ENCODE data around the gene MS4A4E.
"Not testable (repeated sequence)": the region's sequence is repeated elsewhere in the genome, so short reads cannot be mapped to it uniquely, and the experiment has no call there.

The MS4A4E gene

DNA sequence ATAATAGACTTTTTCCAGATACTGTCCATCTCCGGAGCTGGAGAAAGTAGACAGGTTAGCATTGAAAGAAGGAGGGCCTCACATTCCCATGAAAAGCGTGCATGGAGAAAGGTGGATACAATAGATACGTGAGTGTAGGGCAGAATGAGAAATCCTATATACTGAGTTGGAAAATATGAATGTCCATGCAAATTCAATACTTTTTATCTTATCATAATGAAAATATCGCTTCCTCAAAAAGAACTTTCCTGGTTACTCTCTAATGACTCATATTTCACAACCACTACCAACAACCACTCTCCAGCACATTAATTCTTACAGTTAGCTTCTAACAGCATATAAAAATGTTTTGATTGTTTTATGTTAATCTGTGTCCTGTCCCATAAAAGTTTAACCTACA, 38.0 kb downstream of the MS4A4E start:
- Mint-ChIP-seq H3K4me1 (ENCODE audit: low read depth) (no peaks in the 10 kb centered on the region), H3K27ac (no peak overlapping the region), H3K36me3 (ENCODE audit: low read depth) (no peaks in the 10 kb centered on the region), H3K27me3 (ENCODE audit: low read depth) (no peaks in the 10 kb centered on the region), H3K9me3 (peaks cover 3% of the 10 kb centered on the region), H3K4me3 (no peak overlapping the region)

DNA sequence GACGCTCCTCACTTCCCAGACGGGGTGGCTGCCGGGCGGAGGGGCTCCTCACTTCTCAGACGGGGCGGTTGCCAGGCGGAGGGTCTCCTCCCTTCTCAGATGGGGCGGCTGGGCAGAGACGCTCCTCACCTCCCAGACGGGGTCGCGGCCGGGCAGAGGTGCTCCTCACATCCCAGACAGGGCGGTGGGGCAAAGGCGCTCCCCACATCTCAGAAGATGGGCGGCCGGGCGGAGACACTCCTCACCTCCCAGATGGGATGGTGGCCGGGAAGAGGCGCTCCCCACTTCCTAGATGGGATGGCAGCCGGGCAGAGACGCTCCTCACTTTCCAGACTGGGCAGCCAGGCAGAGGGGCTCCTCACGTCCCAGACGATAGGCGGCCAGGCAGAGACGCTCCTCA, 41.6 kb downstream of the MS4A4E start:
- not testable (repeated sequence) for H3K4me1 Mint-ChIP-seq (ENCODE audit: low read depth); H3K4me3 Mint-ChIP-seq; H3K9me3 Mint-ChIP-seq; H3K27ac Mint-ChIP-seq; H3K36me3 Mint-ChIP-seq (ENCODE audit: low read depth); H3K27me3 Mint-ChIP-seq (ENCODE audit: low read depth)

DNA sequence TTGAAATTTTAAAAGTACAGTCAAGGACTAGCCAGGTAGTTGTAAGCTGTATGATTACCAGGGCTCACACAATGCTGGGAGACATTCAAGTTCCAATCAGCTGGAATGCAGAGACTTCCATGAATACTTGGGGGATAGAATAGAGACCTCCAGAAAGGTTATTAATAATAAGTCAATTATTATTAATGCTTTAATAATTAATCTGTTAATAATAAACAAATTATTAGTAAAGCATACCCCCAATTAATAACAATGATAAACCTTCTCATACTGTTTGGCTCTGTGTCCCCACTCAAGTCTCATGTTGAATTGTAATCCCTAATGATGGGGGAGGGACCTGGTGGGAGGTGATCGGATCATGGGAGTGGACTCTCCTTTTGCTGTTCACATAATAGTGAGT, 45.5 kb downstream of the MS4A4E start:
- Mint-ChIP-seq H3K36me3 (ENCODE audit: low read depth) (no peaks in the 10 kb centered on the region), H3K9me3 (peaks cover 7% of the 10 kb centered on the region), H3K4me3 (no peak overlapping the region), H3K27me3 (ENCODE audit: low read depth) (no peaks in the 10 kb centered on the region), H3K27ac (no peak overlapping the region), H3K4me1 (ENCODE audit: low read depth) (peaks cover 2% of the 10 kb centered on the region)

DNA sequence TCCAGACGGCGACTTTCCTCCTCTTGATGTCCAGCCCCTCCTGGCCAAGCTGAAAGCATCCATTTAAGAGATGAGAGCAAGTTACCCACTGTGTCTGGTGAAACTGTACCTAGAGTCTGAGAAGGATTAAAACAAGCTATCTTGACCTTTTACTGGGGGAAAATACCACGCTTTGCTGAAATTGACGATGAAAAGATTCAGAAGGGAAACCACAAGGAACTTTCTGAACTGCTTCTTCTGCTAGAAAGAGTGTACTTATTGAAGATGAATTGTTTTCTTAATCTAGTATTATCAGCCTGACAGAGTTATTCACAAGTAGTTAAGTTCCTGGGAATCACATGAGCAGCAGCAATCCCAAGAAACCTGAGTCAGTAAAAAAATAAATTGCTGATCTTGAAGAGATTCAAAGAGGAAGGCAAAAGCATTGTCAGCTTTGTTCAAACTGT, 47.0 kb downstream of the MS4A4E start:
- no peaks in the 10 kb centered on the region for H3K36me3 Mint-ChIP-seq (ENCODE audit: low read depth)
- no peak overlapping the region for H3K4me3 Mint-ChIP-seq
- H3K27me3 Mint-ChIP-seq (ENCODE audit: low read depth), result no peaks in the 10 kb centered on the region
- peaks cover 3% of the 10 kb centered on the region for H3K9me3 Mint-ChIP-seq
- peaks cover 2% of the 10 kb centered on the region for H3K4me1 Mint-ChIP-seq (ENCODE audit: low read depth)
- no peak overlapping the region for H3K27ac Mint-ChIP-seq

DNA sequence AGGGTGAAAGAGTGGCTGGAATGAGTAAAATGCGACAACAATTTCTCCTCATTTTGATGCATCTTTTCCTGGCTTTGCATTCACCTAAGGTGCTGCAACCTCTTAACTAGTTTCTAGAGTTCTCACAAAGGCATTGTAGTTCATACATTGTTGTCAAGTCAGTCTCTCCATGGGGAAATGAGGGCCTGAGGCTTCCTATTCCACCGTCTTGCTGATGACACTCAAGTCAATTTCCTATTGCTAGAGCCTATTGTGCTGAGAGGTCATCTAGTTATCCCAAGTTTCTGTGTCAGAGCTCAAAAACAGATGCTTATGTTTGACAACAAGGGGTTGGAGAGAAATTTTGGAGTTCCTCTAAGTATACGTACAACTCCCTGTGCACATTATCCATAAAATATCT, 48.4 kb downstream of the MS4A4E start:
- Mint-ChIP-seq H3K27ac (no peak overlapping the region), H3K27me3 (ENCODE audit: low read depth) (no peaks in the 10 kb centered on the region), H3K36me3 (ENCODE audit: low read depth) (no peaks in the 10 kb centered on the region), H3K9me3 (peaks cover 3% of the 10 kb centered on the region), H3K4me1 (ENCODE audit: low read depth) (peaks cover 2% of the 10 kb centered on the region), H3K4me3 (no peak overlapping the region)

DNA sequence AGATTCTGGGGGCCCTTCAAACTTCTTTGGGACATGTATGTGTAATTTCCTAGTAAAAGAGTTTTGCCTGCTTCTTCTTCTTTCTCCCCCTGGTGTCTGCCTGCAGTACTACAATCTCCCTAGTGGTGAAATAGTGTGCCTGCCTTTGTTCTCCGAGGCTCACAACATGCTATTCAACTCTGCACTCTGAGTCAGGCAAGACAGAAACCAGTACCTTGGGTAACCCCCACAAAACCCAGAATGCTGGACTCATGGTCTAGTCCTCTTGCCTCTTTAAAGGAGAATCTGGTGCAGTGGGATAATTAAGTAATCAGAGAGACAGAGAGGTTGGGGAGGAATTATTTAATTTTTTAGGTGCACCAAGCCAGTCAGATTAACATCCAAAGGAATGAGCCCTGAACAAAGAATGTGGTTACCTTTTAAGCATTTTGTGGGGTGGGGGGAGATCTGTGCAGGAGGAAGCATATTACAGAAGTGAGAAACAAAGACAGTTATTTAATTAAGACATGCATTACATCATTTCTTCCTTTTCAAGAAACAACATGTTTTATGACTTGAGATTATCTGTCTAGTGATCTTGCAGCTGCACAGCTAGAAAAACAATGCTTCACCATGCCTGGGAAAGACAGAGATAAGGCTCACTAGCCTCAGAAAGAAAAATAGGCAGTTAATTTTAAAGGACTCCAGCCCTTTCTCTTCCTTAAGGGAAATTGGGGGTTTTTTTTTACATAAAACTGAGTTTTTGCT, 49.1 kb downstream of the MS4A4E start:
- Mint-ChIP-seq H3K9me3 (peaks cover 3% of the 10 kb centered on the region), H3K27ac (no peak overlapping the region), H3K27me3 (ENCODE audit: low read depth) (no peaks in the 10 kb centered on the region), H3K4me1 (ENCODE audit: low read depth) (peaks cover 2% of the 10 kb centered on the region), H3K4me3 (no peak overlapping the region), H3K36me3 (ENCODE audit: low read depth) (no peaks in the 10 kb centered on the region)

DNA sequence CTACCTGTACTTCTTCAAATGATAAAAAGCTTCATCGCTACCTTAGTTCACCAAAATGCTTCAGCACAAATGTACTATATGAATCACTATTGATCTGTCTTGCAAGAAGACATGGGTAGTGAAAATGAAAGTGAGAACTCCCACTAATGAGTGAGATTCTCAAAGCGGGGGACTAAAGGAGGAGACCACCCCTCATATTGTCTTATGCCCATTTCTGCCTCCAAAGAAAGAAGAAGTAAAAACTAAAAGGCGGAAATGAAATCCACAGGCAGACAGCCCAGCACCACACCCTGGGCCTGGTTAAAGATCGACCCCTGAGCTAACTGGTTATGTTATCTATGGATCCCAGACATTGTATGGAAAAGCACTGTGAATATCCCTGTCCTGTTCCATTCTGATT, 50.4 kb downstream of the MS4A4E start:
- not testable (repeated sequence) for H3K4me1 Mint-ChIP-seq (ENCODE audit: low read depth); H3K27me3 Mint-ChIP-seq (ENCODE audit: low read depth); H3K9me3 Mint-ChIP-seq; H3K4me3 Mint-ChIP-seq; H3K27ac Mint-ChIP-seq; H3K36me3 Mint-ChIP-seq (ENCODE audit: low read depth)

DNA sequence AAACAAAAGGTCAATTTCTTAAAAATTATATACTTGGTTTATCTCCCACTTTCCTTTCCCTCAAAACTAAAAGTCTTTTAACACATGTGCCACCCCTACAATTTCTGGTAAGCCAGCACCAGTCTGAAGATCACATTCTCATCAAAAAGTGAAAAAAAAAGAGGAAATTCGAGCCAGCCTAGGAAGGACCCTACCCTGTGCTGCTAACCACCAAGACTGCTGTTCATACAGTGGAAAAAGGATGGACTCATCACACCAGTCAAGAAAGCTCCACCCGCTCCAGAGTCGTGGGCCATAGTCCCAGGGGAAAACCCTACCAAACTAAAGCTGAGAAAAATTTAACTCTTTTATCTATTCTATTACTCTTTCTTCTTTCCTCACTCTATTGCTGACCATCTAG, 54.5 kb downstream of the MS4A4E start:
- not testable (repeated sequence) for H3K4me3 Mint-ChIP-seq; H3K27ac Mint-ChIP-seq; H3K27me3 Mint-ChIP-seq (ENCODE audit: low read depth); H3K4me1 Mint-ChIP-seq (ENCODE audit: low read depth); H3K36me3 Mint-ChIP-seq (ENCODE audit: low read depth); H3K9me3 Mint-ChIP-seq

DNA sequence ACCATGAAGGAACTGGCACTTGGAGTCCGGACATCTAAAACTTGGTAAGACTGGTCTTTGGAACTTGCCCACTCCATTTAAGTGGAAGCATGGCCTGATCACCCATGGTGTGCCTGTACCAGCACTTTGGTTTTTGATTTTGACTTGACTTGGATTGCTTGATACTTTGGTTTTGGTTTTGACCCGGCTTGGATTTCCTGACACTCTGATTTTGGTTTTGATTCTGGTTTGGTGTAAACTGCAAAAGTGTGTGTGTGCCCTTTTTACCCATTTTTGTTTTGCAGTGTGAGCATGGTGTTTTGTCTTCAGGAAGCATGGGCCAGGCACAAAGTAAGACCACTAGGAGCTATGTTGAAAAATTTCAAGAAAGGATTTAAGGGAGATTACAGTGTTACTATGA, 56.8 kb downstream of the MS4A4E start:
- H3K4me3 Mint-ChIP-seq; H3K27ac Mint-ChIP-seq; H3K36me3 Mint-ChIP-seq (ENCODE audit: low read depth); H3K9me3 Mint-ChIP-seq; H3K4me1 Mint-ChIP-seq (ENCODE audit: low read depth); H3K27me3 Mint-ChIP-seq (ENCODE audit: low read depth): not testable (repeated sequence)

DNA sequence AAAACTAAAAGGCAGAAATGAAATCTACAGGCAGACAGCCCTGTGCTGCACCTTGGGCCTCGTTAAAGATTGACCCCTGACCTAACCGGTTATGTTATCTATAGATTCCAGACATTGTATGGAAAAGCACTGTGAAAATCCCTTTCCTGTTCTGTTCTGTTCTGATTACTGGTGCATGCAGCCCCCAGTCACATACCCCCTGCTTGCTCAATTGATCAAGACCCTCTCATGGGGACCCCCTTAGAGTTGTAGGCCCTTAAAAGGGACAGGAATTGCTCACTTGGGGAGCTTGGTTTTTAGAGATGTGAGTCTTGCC, 57.5 kb downstream of the MS4A4E start:
- not testable (repeated sequence) for H3K36me3 Mint-ChIP-seq (ENCODE audit: low read depth); H3K4me1 Mint-ChIP-seq (ENCODE audit: low read depth); H3K4me3 Mint-ChIP-seq; H3K27ac Mint-ChIP-seq; H3K9me3 Mint-ChIP-seq; H3K27me3 Mint-ChIP-seq (ENCODE audit: low read depth)

DNA sequence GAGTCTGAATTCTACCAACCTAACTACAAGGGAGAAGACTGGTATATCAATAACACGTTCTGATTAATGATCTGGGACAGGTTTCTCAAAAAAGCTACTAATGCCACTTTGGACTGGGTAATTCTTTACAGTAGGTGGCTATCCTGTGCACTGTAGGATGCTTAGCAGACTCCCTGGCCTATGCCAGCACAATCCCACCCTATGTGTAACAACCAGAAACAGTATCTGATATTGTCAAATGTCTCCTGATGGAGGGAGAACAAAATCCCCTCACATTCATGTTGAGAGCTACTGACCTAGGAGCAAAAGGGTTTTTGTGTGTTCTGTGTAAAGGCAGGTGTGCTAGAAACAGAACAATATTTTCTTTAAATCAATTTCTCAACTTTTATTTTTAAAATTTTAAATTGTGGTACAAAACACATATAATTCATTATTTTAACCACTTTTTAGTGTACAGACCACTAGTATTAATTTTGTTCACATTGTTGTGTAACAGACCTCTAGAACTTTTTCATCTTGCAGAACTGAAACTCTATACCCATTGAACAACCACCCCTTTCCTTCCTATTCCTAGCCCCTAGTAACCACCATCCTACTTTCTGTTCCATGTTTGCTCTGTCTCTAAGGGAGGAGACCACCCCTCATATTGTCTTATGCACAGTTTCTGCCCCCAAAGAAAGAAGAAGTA, 58.0 kb downstream of the MS4A4E start:
- H3K4me3 Mint-ChIP-seq, result no peak overlapping the region
- no peaks in the 10 kb centered on the region for H3K36me3 Mint-ChIP-seq (ENCODE audit: low read depth)

DNA sequence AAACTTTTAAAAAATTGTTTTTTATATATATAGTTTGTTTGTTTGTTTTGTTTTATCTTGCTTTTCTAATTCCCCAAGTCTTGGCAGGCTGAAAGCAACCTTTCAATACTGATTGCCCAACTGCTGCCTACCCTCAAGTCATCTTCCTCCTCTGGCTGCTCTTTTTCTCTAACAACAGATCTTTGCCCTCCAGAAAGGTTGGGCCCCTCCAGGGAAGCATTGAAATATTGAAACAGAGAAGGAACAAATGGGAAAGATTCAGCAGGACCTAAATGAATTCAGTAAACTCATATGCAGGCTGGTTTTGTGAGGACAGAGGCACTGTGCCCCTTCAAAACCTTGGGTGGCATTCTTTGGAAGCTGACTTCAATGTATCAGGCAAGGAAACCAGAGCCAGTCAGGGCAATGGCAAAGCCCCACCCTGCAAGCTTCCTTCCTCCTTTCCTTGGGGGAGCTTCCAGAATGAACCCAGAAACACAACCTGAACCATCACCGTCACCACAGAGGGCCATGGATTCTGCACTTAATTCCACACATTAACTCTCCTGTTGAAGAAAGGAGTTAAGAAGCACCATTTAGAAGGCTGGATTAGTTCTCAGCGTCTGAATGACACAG, 59.2 kb downstream of the MS4A4E start:
- H3K4me1 Mint-ChIP-seq (ENCODE audit: low read depth), result no peaks in the 10 kb centered on the region
- no peaks in the 10 kb centered on the region for H3K27me3 Mint-ChIP-seq (ENCODE audit: low read depth)
- no peak overlapping the region for H3K27ac Mint-ChIP-seq

More for the DNA sequence above, 58.0 kb downstream of the MS4A4E start:
- Mint-ChIP-seq H3K9me3 (no peaks in the 10 kb centered on the region), H3K27ac (no peak overlapping the region), H3K27me3 (ENCODE audit: low read depth) (no peaks in the 10 kb centered on the region), H3K4me1 (ENCODE audit: low read depth) (no peaks in the 10 kb centered on the region)

DNA sequence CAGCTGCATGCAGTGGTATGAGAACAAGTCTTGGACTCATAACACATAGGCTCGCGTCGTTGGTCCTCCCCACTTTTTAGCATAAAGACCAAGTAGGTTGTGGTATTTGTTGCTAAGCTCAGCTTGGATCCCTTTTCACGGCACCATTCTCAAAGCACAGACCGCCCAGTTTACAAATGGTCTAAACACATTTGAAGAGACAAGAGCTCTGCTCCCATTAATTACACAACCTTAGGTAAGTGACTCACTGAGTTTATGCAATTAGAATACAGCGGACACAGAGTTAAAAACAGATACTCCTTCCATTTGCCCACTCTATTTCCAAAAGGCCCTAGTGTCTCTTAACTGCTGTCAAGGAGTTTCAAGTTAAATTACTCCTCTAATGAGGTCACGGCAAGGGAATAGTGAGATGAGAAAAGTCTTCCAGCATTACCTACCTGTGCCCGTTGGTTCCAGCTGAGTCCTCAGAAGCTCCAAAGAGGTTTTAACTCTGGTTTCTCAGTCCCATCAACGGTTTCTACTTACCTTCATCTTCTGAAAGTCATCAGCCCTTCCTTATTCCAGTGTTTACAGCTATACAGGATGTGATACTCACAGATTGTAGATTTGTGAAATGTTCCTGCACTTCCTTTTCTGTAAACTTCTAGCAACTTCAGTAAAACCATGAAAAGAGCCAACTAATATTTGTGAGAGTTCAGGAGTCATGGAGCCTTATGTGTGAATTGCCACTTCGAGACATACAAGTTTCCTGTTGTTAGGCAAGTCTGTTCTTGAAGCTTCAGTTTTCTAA, 60.2 kb downstream of the MS4A4E start, which contains the start of gene MS4A6A:
MS4A6A (minus strand) TSS at position 543 of the 790 bp plus-strand sequence. CDS start 1,356 bp downstream, outside the sequence.
- no peaks in the 10 kb centered on the region for H3K36me3 Mint-ChIP-seq (ENCODE audit: low read depth)
- no peak within 1 kb of the TSS for H3K4me3 Mint-ChIP-seq
- no peaks in the 10 kb centered on the region for H3K4me1 Mint-ChIP-seq (ENCODE audit: low read depth)
- no peaks in the 10 kb centered on the region for H3K9me3 Mint-ChIP-seq
- H3K27me3 Mint-ChIP-seq (ENCODE audit: low read depth), result no peaks in the 10 kb centered on the region
- no peak within 1 kb of the TSS for H3K27ac Mint-ChIP-seq

More for the DNA sequence above, 59.2 kb downstream of the MS4A4E start:
- no peaks in the 10 kb centered on the region for H3K9me3 Mint-ChIP-seq
- no peak overlapping the region for H3K4me3 Mint-ChIP-seq
- H3K36me3 Mint-ChIP-seq (ENCODE audit: low read depth), result no peaks in the 10 kb centered on the region

DNA sequence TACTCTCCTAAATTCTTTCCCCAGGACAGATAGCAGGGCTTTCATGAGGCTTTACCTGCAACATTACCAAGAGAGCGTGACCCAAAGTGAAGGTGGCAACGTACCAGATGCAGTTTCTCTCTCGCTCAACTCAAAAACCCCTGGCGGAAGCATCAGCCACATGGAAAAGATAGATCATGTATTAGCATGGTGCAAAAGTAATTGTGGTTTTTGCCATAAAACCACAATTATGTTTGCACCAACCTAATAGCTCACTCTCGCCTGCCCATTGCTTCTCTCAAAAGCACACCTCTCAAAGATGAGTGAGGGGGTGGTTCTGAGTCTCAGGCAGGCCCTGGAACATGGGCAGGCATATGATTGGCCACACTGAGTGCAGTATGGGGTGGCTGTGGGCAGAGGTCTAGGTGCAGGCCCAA, 67.1 kb downstream of the MS4A4E start:
- no peak overlapping the region for H3K27ac Mint-ChIP-seq
- H3K27me3 Mint-ChIP-seq (ENCODE audit: low read depth), result no peaks in the 10 kb centered on the region
- no peak overlapping the region for H3K4me3 Mint-ChIP-seq

More for the DNA sequence above, 67.1 kb downstream of the MS4A4E start:
- H3K36me3 Mint-ChIP-seq (ENCODE audit: low read depth), result no peaks in the 10 kb centered on the region
- H3K9me3 Mint-ChIP-seq, result no peaks in the 10 kb centered on the region
- no peaks in the 10 kb centered on the region for H3K4me1 Mint-ChIP-seq (ENCODE audit: low read depth)
